ENCODE measurements around the gene FRY. TPM values are rescaled to one million over a fixed set of nuclear protein-coding genes. Genes with fewer than 3 reads are reported as not detected.

Gene FRY
- total and polyA plus RNA-seq, 10 of the 15 experiments (the other 5 are each of a cell fraction or from before 2014, with no cell fraction given), result 0.18 to 1.4 (median 0.30) TPM

DNA sequence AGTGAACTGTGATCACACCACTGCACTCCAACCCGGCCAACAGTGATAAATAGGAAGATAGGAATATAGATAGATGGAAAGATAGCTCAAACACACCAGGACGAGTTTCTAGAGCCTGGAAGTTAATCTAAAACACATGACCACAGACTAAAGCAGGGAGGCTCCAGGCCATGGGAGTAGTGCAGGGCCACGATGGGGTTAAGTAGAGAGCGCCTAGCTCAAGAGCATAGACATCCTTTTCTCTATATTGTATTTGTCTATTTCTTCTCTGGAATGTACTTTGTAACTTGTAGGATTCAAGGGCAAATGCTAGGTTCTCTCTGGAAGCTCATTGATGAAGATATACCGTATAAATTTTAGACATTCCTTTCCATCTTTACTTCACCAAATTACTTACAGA is 214.0 kb downstream of the FRY start:
- Histone ChIP-seq H3K27ac (ENCODE audit: control insufficient read depth, insufficient read depth) (no peak overlapping the region), H3K4me1 (ENCODE audit: control insufficient read depth, insufficient read depth, low read length) (peaks cover 9% of the 10 kb centered on the region), H4K20me1 (ENCODE audit: control insufficient read depth, insufficient read depth) (no peaks in the 10 kb centered on the region), H3K36me3 (ENCODE audit: control insufficient read depth in 2 of 2, insufficient read depth in 2 of 2, low read length in 1 of 2) (no peaks in the 10 kb centered on the region), H3K9me3 (replicated peaks; ENCODE audit: control insufficient read depth, insufficient read depth, low read length) (no peaks in the 10 kb centered on the region), H3K79me2 (ENCODE audit: control insufficient read depth, insufficient read depth, low read length) (no peaks in the 10 kb centered on the region), H3K4me3 (no peak overlapping the region), H3K27me3 (replicated peaks in 1 of 2; ENCODE audit: control insufficient read depth in 2 of 2, insufficient read depth in 2 of 2, low read length in 1 of 2) (no peaks in the 10 kb centered on the region), H2AFZ (ENCODE audit: control insufficient read depth, low read depth, low read length) (no peak overlapping the region), H3K4me2 (ENCODE audit: control insufficient read depth, insufficient read depth) (no peak overlapping the region), H3K9ac (ENCODE audit: control insufficient read depth, insufficient read depth, low read length) (no peak overlapping the region)
- ATAC-seq (no peak), DNase-seq (ENCODE audit: low read depth, low spot score) (no peak), FAIRE-seq (no peak)
- SMC1A ChIA-PET (ENCODE audit: uncharacterized antibody, unreplicated experiment), result interaction anchor here (1.6 to 2.1 kb wide), 2 partner anchors 9 to 23 kb away, joined by 4 to 7 read pairs; no protein-coding TSS in a partner anchor
- intact Hi-C loops (cut with micrococcal nuclease; ENCODE audit: unreplicated experiment), result loop anchor here (5.0 kb wide), 2 partner anchors 197 to 337 kb away; no protein-coding TSS in a partner anchor
- CTCF ChIA-PET, result interaction anchor here (0.7 to 3.5 kb wide), 15 partner anchors 8 to 400 kb away, joined by 3 to 37 read pairs (median 3); no protein-coding TSS in a partner anchor
- no TSS peak for BruUV-seq (replicated peaks)
- RAD21 ChIA-PET (ENCODE audit: unreplicated experiment), result no interaction called here
- in situ Hi-C loops (cut with MboI), result no loop called here
- 29% methylated on average over 5 of the region's 5 CpGs for WGBS (ENCODE audit: insufficient coverage, insufficient replicate concordance, low lambda C conversion rate, missing lambda C conversion rate)
- POLR2A ChIA-PET, result no interaction called here
- no peak for TF ChIP-seq ATF7 (IDR thresholded peaks at IDR 0.05; ENCODE audit: low read depth)
- TF ChIP-seq EZH2 (IDR thresholded peaks at IDR 0.05; ENCODE audit: borderline replicate concordance, control insufficient read depth, low read depth, low read length), result no peak
- no peak for TF ChIP-seq SMC3 (IDR thresholded peaks at IDR 0.05; ENCODE audit: borderline replicate concordance, low read length)
- no peak for TF ChIP-seq MEF2A (IDR thresholded peaks at IDR 0.05; ENCODE audit: insufficient read depth, low read depth, low read length)
- no peak for TF ChIP-seq RCOR1 (conservative IDR thresholded peaks at IDR 0.05; ENCODE audit: low read depth, low read length)
- no peak for TF ChIP-seq KAT2A (conservative IDR thresholded peaks at IDR 0.05; ENCODE audit: control insufficient read depth, low read depth, low read length)
- TF ChIP-seq, protein P1, sequence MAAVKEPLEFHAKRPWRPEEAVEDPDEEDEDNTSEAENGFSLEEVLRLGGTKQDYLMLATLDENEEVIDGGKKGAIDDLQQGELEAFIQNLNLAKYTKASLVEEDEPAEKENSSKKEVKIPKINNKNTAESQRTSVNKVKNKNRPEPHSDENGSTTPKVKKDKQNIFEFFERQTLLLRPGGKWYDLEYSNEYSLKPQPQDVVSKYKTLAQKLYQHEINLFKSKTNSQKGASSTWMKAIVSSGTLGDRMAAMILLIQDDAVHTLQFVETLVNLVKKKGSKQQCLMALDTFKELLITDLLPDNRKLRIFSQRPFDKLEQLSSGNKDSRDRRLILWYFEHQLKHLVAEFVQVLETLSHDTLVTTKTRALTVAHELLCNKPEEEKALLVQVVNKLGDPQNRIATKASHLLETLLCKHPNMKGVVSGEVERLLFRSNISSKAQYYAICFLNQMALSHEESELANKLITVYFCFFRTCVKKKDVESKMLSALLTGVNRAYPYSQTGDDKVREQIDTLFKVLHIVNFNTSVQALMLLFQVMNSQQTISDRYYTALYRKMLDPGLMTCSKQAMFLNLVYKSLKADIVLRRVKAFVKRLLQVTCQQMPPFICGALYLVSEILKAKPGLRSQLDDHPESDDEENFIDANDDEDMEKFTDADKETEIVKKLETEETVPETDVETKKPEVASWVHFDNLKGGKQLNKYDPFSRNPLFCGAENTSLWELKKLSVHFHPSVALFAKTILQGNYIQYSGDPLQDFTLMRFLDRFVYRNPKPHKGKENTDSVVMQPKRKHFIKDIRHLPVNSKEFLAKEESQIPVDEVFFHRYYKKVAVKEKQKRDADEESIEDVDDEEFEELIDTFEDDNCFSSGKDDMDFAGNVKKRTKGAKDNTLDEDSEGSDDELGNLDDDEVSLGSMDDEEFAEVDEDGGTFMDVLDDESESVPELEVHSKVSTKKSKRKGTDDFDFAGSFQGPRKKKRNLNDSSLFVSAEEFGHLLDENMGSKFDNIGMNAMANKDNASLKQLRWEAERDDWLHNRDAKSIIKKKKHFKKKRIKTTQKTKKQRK (IDR thresholded peaks at IDR 0.05; ENCODE audit: low read depth, low read length), result no peak
- no peak for TF ChIP-seq RUNX3 (IDR thresholded peaks at IDR 0.05; ENCODE audit: low read length)
- TF ChIP-seq, protein P2, sequence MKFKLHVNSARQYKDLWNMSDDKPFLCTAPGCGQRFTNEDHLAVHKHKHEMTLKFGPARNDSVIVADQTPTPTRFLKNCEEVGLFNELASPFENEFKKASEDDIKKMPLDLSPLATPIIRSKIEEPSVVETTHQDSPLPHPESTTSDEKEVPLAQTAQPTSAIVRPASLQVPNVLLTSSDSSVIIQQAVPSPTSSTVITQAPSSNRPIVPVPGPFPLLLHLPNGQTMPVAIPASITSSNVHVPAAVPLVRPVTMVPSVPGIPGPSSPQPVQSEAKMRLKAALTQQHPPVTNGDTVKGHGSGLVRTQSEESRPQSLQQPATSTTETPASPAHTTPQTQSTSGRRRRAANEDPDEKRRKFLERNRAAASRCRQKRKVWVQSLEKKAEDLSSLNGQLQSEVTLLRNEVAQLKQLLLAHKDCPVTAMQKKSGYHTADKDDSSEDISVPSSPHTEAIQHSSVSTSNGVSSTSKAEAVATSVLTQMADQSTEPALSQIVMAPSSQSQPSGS (IDR thresholded peaks at IDR 0.05; ENCODE audit: low read length), result no peak
- TF ChIP-seq, protein P3, sequence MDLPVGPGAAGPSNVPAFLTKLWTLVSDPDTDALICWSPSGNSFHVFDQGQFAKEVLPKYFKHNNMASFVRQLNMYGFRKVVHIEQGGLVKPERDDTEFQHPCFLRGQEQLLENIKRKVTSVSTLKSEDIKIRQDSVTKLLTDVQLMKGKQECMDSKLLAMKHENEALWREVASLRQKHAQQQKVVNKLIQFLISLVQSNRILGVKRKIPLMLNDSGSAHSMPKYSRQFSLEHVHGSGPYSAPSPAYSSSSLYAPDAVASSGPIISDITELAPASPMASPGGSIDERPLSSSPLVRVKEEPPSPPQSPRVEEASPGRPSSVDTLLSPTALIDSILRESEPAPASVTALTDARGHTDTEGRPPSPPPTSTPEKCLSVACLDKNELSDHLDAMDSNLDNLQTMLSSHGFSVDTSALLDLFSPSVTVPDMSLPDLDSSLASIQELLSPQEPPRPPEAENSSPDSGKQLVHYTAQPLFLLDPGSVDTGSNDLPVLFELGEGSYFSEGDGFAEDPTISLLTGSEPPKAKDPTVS (IDR thresholded peaks at IDR 0.05; ENCODE audit: low read depth, low read length), result no peak
- TF ChIP-seq, protein P4, sequence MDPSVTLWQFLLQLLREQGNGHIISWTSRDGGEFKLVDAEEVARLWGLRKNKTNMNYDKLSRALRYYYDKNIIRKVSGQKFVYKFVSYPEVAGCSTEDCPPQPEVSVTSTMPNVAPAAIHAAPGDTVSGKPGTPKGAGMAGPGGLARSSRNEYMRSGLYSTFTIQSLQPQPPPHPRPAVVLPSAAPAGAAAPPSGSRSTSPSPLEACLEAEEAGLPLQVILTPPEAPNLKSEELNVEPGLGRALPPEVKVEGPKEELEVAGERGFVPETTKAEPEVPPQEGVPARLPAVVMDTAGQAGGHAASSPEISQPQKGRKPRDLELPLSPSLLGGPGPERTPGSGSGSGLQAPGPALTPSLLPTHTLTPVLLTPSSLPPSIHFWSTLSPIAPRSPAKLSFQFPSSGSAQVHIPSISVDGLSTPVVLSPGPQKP (IDR thresholded peaks at IDR 0.05; ENCODE audit: low read depth, low read length), result no peak
- TF ChIP-seq BHLHE40 (IDR thresholded peaks at IDR 0.05; ENCODE audit: borderline replicate concordance in 1 of 2, low read depth in 2 of 2, low read length in 1 of 2), result no peak
